Epidermal melanocyte (primary cell): Measurements from ENCODE around the gene ADAMTSL5.

Source experiments
- DNase-seq: peaks from one replicate; pipeline ENCODE4 v3.0.0; 2011; ENCODE audit warnings: low spot score; ENCODE audit not compliant: insufficient read length

ADAMTSL5 gene

DNA sequence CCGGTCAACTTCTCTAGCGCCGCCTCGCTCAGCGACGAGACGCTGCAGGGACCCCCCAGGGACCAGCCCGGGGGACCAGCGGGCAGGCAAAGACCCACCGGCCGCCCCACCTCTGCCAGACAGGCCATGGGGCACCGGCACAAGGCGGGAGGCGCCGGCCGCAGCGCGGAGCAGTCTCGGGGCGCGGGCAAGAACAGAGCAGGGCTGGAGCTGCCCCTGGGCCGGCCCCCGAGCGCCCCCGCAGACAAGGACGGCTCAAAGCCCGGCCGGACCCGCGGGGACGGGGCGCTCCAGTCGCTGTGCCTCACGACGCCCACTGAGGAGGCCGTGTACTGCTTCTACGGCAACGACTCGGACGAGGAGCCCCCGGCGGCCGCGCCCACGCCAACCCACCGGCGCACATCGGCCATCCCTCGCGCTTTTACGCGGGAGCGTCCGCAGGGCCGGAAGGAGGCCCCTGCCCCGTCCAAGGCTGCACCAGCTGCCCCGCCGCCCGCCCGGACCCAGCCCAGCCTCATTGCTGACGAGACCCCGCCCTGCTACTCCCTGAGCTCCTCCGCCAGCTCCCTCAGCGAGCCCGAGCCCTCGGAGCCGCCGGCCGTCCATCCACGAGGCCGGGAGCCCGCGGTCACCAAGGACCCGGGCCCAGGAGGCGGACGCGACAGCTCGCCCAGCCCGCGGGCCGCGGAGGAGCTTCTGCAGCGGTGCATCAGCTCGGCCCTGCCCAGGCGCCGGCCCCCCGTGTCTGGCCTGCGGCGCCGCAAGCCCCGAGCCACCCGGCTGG lies 45.1 kb downstream of the ADAMTSL5 start:
- DNase-seq = no peak

DNA sequence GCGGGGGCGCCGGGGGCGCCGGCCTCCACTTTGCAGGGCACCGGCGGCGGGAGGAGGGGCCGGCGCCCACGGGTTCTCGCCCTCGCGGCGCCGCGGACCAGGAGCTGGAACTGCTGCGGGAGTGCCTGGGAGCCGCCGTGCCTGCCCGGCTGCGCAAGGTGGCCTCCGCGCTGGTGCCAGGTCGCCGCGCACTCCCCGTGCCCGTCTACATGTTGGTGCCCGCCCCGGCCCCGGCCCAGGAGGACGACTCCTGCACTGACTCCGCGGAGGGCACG lies 45.7 kb downstream of the ADAMTSL5 start:
- no peak for DNase-seq

DNA sequence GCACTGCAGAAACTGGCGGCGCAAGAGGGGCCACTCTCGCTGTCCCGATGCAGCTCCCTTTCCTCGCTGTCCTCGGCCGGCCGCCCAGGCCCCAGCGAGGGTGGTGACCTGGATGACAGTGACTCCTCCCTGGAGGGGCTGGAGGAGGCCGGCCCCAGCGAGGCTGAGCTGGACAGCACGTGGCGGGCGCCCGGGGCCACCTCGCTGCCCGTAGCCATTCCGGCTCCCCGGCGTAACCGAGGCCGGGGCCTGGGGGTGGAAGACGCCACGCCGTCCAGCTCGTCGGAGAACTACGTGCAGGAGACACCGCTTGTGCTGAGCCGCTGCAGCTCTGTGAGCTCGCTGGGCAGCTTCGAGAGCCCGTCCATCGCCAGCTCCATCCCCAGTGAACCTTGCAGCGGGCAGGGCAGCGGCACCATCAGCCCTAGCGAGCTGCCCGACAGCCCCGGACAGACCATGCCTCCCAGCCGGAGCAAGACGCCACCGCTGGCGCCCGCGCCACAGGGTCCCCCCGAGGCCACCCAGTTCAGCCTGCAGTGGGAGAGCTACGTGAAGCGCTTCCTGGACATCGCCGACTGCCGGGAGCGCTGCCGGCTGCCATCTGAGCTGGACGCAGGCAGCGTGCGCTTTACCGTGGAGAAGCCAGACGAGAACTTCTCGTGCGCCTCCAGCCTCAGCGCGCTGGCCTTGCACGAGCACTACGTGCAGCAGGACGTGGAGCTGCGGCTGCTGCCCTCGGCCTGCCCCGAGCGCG lies 46.2 kb downstream of the ADAMTSL5 start:
- DNase-seq = no peak

DNA sequence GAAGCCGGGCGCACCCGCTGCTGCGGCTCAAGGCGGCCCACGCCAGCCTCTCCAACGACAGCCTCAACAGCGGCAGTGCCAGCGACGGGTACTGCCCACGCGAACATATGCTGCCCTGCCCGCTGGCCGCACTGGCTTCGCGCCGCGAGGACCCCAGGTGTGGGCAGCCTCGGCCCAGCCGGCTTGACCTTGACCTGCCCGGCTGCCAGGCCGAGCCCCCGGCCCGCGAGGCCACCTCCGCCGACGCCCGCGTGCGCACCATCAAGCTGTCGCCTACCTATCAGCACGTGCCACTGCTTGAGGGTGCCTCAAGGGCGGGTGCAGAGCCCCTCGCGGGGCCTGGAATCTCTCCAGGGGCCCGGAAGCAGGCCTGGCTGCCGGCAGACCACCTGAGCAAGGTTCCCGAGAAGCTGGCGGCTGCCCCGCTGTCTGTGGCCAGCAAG lies 46.8 kb downstream of the ADAMTSL5 start:
- DNase-seq = no peak

DNA sequence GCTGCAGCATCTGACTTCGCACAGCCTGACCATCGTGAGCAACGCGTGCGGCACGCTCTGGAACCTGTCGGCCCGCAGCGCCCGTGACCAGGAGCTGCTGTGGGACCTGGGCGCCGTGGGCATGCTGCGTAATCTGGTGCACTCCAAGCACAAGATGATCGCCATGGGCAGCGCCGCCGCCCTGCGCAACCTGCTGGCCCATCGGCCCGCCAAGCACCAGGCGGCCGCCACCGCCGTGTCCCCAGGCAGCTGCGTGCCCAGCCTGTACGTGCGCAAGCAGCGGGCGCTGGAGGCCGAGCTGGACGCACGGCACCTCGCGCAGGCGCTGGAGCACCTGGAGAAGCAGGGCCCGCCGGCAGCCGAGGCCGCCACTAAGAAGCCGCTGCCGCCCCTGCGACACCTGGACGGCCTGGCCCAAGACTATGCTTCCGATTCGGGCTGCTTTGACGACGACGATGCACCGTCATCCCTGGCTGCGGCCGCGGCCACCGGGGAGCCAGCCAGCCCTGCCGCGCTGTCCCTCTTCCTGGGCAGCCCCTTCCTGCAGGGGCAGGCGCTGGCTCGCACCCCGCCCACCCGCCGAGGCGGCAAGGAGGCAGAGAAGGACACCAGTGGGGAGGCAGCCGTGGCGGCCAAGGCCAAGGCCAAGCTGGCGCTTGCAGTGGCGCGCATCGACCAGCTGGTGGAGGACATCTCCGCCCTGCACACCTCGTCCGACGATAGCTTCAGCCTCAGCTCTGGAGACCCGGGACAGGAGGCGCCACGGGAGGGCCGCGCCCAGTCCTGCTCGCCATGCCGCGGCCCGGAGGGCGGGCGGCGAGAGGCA lies 47.4 kb downstream of the ADAMTSL5 start:
- DNase-seq = no peak

DNA sequence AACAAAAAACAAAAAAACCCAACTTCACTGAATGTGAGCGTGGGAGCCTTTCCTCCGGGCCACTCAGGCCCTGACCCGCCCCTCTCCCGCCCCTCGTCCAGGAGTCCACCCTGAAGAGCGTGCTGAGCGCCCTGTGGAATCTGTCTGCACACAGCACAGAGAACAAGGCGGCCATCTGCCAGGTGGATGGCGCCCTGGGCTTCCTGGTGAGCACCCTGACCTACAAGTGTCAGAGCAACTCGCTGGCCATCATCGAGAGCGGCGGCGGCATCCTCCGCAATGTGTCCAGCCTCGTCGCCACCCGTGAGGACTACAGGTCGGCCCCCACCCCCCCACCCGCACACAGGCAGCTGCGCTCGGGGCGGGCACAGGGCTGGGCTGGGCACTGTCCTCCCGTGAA lies 51.0 kb downstream of the ADAMTSL5 start:
- DNase-seq = no peak

DNA sequence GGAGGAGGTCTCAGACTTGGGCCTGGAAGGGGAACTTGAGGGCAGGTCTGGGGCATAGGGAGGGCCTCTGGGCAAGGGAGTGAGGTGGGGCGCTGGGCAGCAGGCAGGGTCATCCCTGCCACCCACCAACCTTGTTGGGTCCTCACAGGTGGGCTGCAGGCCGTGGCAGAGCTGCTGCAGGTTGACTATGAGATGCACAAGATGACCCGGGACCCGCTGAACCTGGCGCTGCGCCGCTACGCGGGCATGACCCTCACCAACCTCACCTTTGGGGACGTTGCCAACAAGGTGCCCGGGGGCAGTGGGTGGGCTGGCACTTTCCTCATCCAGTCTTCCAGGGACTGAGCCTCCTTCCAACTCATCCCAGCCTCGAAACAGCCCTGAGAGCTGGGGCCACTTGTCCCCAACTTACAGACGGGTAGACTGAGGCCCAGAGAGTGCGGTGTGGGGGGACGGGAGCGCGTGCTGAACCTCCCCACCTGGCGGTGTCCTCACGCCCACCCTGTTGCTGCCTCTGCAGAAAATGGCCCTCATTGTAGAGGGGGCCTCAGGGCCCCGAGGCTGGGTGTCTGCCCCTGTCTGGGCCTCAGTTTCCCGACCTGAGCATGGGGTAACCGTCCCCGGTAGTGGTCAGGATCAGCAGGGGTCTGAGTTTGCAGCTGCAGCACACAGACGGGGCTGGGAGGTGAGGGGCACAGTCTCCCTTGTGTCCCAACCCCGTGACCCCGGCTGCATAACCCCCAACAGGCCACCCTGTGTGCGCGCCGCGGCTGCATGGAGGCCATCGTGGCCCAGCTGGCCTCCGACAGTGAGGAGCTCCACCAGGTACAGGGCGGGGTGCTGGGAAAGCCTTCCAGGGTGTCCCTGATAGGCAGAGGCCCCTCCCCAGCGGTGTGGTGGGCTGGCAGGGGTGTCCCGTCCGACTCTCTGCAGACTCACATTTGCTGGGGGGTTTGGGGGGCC lies 52.5 kb downstream of the ADAMTSL5 start:
- no peak for DNase-seq

DNA sequence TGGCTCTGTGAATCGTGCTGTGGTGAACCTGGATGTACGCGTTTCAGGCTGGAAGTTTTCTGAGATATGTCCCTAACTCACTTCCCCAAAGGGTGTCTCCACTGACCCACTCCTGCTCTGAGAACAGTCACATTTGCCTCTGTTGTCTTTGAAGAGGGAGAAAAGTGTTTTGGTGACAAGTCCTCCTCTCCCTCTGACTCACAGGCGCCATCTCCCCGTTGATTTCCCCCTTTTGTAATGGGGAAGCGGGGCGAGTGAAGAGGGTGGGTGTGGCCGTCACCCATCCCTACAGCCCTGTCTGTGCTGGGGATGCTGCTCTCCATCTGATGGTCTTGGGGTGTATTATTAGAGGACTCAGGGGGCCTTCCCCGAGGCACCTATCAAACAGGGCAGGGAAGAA lies 53.3 kb downstream of the ADAMTSL5 start:
- DNase-seq = no peak

DNA sequence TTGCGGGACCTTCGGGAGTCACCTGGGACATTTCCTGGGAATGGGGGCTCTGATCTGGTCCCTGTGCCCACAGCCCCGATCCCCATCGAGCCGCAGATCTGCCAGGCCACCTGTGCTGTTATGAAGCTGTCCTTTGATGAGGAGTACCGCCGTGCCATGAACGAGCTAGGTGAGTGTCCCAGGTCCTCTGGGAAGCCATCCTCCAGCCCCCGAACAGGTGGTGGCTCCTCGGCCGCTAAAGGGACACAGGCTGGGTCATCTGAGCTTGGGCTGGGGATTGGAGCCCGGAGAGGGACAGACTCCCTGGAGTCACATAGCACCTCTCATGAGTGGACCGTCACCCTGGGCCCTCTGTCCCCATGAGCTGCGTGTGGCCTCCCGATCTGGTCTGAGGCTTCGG lies 54.9 kb downstream of the ADAMTSL5 start:
- DNase-seq = no peak

DNA sequence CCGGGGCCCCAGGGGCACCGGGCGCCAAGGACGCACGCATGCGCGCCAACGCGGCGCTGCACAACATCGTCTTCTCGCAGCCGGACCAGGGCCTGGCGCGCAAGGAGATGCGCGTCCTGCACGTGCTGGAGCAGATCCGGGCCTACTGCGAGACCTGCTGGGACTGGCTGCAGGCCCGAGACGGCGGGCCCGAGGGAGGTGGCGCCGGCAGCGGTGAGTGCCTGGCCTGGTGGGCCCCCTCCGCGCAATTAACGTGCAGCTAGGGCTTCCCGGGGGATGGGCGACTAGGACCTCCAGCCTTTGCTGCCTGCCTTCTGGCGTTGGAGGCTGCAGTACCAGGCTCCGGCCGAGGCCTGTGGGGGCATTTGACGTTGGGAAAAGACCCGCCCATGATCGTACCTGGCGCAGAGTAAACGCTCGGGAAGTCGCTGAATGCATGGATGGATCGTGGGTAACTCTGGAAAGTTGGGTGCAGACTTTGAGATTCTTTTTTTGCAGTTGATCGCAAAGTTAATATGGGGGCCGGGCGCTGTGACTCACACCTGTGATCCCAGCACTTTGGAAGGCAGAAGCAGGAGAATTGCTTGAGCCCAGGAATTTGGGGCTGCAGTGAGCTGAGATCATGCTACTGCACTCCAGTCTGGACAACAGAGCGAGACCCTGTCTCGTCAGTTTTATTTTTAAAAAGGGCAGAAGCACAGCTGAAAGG lies 55.6 kb downstream of the ADAMTSL5 start:
- DNase-seq = no peak

DNA sequence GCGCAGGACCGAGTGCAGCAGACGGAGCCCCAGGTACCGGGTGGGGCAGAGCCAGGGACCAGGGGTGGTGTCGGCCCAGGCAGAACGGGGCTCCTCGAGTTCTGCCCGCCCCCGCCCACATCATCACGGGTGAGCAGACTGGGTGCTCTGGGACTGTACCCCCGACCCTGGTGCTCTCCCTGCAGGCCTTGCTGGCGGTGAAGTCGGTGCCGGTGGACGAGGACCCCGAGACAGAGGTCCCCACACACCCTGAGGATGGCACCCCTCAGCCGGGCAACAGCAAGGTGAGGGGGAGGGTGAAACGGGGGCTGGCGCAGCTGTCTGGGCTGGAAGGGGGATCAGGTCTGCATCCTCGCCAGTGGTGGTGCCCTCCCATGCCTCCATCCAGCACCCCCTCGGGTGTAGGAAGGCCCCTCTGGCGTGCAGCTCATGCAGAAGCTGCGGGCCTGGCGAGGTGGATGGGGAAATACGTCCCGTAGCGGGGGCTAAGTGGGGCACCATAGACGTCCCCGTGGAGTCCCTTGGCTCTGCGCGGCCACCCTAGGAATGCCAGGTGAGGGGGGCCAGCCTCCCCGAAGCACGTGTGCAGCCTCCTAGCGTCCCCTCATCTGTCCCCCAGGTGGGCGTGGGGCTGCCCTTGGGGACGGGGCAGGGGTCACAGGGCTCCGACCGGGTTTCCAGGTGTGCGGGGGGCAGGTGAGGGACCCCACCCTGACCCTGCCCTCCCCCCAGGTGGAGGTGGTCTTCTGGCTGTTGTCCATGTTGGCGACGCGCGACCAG lies 56.5 kb downstream of the ADAMTSL5 start:
- DNase-seq = no peak

DNA sequence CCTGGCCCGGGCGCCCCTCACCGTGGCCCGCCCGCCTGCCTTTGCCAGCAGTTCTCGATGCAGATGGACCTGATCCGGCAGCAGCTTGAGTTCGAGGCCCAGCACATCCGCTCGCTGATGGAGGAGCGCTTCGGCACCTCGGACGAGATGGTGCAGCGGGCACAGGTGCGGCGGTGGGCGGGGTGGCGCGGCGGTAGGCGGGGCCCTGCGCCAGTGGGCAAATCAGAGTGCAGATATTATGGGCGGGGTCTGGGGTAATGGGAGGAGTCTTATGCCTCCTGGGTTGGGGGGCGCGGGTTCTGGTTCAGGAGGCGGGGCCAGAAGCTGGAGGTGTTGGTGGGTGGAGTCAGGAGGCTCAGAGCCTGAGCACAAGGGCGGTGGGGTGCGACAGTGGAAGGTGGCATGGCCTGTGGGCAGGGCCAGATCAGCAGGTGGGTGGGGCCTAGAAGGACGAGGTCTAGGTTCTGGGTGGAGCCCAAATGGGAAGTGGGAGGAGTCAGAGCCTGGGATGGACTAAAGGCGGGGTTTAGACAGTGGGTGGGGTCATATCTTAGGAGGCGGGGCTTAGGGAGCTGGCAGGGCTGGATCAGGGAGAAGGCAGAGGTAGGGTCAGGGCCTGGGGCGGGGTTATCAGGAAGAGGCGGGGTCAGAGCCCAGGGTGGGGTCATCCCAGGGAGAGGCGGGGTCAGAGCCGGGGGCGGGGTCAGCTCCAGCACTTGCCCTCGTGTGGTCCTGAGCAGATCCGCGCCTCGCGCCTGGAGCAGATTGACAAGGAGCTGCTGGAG lies 57.3 kb downstream of the ADAMTSL5 start:
- no peak for DNase-seq
